ENCODE data around the gene SESN1.

DNA sequence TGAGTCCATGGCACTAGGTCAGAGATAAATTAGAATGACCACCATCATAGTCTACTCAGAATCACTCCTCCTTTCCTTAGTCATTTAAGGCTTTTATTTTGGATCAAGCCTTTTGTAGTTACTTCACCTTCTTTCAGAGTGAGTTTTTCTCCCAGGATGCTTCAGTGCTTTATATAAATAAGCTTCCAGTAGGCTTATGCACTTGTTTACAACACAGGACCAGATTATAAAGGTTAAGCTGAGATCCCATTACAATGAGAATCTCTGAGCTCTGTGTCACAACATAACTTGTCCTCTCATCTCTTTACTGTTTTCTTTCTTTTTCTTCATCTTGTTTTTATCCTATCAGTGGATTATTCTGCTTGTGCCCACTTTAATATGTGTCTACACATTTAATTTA, 48.5 kb upstream of the SESN1 start:
- TF ChIP-seq, protein P1, sequence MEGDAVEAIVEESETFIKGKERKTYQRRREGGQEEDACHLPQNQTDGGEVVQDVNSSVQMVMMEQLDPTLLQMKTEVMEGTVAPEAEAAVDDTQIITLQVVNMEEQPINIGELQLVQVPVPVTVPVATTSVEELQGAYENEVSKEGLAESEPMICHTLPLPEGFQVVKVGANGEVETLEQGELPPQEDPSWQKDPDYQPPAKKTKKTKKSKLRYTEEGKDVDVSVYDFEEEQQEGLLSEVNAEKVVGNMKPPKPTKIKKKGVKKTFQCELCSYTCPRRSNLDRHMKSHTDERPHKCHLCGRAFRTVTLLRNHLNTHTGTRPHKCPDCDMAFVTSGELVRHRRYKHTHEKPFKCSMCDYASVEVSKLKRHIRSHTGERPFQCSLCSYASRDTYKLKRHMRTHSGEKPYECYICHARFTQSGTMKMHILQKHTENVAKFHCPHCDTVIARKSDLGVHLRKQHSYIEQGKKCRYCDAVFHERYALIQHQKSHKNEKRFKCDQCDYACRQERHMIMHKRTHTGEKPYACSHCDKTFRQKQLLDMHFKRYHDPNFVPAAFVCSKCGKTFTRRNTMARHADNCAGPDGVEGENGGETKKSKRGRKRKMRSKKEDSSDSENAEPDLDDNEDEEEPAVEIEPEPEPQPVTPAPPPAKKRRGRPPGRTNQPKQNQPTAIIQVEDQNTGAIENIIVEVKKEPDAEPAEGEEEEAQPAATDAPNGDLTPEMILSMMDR (IDR thresholded peaks at IDR 0.05), result no peak
- no peak for TF ChIP-seq POLR2A (IDR thresholded peaks at IDR 0.05)

All from upper lobe of left lung (tissue), 4 donors.